Measurements from ENCODE around the gene CCDC83. TPM values are rescaled to one million over a fixed set of nuclear protein-coding genes. Genes with fewer than 3 reads are reported as not detected.
A peak's percentile ranks its signal among the peaks of the same experiment; 100 is the strongest.

The CCDC83 gene
- total RNA-seq, 4 donors from 2014 or later, result not detected

GRCh38 chr11:85825616-85826015 is 29.6 kb upstream of the CCDC83 start:
- H3K36me3 ChIP-seq, result no peaks in the 10 kb centered on the region
- H3K27me3 ChIP-seq, result no peaks in the 10 kb centered on the region
- WGBS, 2 donors, result 54 to 74% methylated on average over 3 of the region's 3 CpGs
- peaks cover 0 to 13% (median 5%) of the 10 kb centered on the region in 4 donors for H3K4me1 ChIP-seq
- DNase-seq (ENCODE audit: low spot score in 2 of 2), result no peak
- H3K9me3 ChIP-seq, result no peaks in the 10 kb centered on the region
- no peak for TF ChIP-seq POLR2A (IDR thresholded peaks at IDR 0.05)
- no peak for TF ChIP-seq EP300 (IDR thresholded peaks at IDR 0.05)
- TF ChIP-seq, protein P1, sequence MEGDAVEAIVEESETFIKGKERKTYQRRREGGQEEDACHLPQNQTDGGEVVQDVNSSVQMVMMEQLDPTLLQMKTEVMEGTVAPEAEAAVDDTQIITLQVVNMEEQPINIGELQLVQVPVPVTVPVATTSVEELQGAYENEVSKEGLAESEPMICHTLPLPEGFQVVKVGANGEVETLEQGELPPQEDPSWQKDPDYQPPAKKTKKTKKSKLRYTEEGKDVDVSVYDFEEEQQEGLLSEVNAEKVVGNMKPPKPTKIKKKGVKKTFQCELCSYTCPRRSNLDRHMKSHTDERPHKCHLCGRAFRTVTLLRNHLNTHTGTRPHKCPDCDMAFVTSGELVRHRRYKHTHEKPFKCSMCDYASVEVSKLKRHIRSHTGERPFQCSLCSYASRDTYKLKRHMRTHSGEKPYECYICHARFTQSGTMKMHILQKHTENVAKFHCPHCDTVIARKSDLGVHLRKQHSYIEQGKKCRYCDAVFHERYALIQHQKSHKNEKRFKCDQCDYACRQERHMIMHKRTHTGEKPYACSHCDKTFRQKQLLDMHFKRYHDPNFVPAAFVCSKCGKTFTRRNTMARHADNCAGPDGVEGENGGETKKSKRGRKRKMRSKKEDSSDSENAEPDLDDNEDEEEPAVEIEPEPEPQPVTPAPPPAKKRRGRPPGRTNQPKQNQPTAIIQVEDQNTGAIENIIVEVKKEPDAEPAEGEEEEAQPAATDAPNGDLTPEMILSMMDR (IDR thresholded peaks at IDR 0.05), result no peak
- H3K27ac ChIP-seq, result no peak overlapping the region
- H3K4me3 ChIP-seq, result no peak overlapping the region

GRCh38 chr11:85826116-85826855 is 28.9 kb upstream of the CCDC83 start:
- peak in 1 of 2 donors; percentile 15 for DNase-seq (ENCODE audit: low spot score in 2 of 2)
- Histone ChIP-seq H3K4me1 (peaks cover 0 to 13% (median 5%) of the 10 kb centered on the region in 4 donors), H3K27ac (no peak overlapping the region), H3K4me3 (no peak overlapping the region), H3K9me3 (no peaks in the 10 kb centered on the region), H3K36me3 (no peaks in the 10 kb centered on the region), H3K27me3 (no peaks in the 10 kb centered on the region)
- TF ChIP-seq EP300 (IDR thresholded peaks at IDR 0.05), result no peak
- TF ChIP-seq, protein P1 (IDR thresholded peaks at IDR 0.05), result peak; percentile 12 to 34 (median 20)
- WGBS, 2 donors, result 60 to 67% methylated on average over 7 of the region's 7 CpGs

DNA sequence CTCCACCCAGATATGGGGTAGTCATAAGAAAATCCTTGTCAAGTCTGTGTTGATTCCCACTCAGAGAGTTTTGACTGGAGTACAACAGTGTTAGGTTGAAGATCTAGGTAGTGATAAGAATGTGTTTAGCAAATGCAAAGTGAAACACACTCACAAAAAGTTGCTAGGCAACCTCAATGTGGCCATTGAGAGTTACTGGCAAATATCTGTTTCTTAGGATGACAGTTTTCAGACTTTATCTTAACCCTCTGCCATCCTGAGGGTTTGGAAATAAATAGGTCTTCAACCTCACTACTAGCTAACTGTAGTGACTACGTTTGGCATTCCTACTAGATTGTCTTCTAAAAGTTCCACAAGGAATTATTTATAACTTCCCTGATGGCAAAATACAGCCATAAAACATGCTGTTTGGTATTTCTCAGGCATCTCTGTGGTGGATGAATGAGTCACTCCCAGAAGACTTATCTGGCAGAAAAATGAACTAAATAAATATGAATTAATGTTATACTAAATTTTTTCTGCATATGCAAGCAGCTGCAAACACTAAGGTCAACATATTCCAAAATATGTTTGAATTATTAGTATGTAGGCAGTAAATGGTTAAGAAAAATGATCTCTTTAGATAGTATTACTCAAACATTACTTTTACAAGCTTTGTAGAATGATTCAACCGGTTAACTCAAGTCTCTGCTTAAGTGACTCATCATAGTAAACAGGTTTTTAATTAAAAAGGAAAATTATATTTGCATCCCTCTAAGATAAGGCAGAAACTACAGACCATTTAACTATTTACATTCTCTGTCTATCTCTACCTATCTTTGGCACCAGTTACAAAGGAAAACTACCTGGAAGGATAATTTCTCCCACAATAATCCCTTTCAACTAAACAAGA is 27.2 kb upstream of the CCDC83 start:
- Histone ChIP-seq H3K9me3 (no peaks in the 10 kb centered on the region), H3K4me1 (peaks cover 0 to 13% (median 5%) of the 10 kb centered on the region in 4 donors), H3K27me3 (no peaks in the 10 kb centered on the region), H3K36me3 (no peaks in the 10 kb centered on the region), H3K27ac (peak overlapping the region in 1 of 4 donors; percentile 28), H3K4me3 (no peak overlapping the region)
- 19 to 21% methylated on average over 2 of the region's 2 CpGs for WGBS, 2 donors
- DNase-seq (ENCODE audit: low spot score in 2 of 2), result no peak
- TF ChIP-seq EP300 (IDR thresholded peaks at IDR 0.05) (no peak), POLR2A (IDR thresholded peaks at IDR 0.05) (no peak)
- TF ChIP-seq, protein P1 (IDR thresholded peaks at IDR 0.05), result no peak

DNA sequence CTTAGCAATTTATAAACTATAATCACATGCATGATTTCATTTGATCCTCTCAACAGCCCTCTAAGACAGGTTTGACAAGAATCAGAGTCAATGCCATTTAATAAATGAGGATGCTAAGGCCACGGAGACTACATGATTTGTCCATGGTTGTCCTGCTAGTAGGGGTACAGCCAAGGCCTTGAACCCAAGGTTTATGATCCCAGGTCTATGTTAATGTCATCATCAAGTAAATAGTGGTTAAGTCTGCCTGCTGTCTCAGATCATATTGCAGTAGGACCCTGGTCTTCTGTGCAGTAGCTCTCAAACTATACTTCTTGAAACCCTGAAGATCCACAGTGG is 26.6 kb upstream of the CCDC83 start:
- Histone ChIP-seq H3K27ac (no peak overlapping the region), H3K27me3 (no peaks in the 10 kb centered on the region), H3K4me1 (peaks cover 0 to 13% (median 5%) of the 10 kb centered on the region in 4 donors), H3K9me3 (no peaks in the 10 kb centered on the region), H3K4me3 (no peak overlapping the region), H3K36me3 (no peaks in the 10 kb centered on the region)
- TF ChIP-seq EP300 (IDR thresholded peaks at IDR 0.05) (no peak), POLR2A (IDR thresholded peaks at IDR 0.05) (no peak)
- TF ChIP-seq, protein P1 (IDR thresholded peaks at IDR 0.05), result no peak
- no peak for DNase-seq (ENCODE audit: low spot score in 2 of 2)
- WGBS, 2 donors, result 69 to 75% methylated on average over 1 of the region's 1 CpG

GRCh38 chr11:85829172-85829571 is 26.0 kb upstream of the CCDC83 start:
- no peak for DNase-seq (ENCODE audit: low spot score in 2 of 2)
- no peak overlapping the region for H3K4me3 ChIP-seq
- WGBS, 2 donors, result 99 to 100% methylated on average over 2 of the region's 2 CpGs
- no peaks in the 10 kb centered on the region for H3K27me3 ChIP-seq
- no peak for TF ChIP-seq EP300 (IDR thresholded peaks at IDR 0.05)
- TF ChIP-seq, protein P1 (IDR thresholded peaks at IDR 0.05), result no peak
- no peak for TF ChIP-seq POLR2A (IDR thresholded peaks at IDR 0.05)
- no peaks in the 10 kb centered on the region for H3K9me3 ChIP-seq
- no peaks in the 10 kb centered on the region for H3K36me3 ChIP-seq
- H3K4me1 ChIP-seq, result peaks cover 0 to 13% (median 5%) of the 10 kb centered on the region in 4 donors
- no peak overlapping the region for H3K27ac ChIP-seq
